ENCODE measurements around the gene MROH9.

Gene MROH9

DNA sequence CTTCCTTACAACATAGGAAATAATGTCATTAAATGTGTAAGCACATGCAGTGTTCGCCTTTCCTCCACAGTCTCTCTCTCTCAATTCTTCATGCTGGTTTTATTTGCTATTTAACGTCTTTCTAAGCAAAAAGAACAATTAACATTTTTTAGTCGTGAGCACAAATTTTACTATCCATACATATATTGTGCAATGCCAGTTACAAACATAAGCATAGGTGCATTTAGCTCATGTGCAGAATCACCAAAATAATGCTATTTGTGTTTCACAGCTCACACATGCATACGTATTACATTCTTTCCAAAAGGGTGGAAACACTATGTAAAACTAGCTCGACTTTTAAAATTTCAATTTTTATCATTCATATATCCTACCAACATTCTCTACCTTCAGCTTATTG, 52.1 kb downstream of the MROH9 start:
- TF ChIP-seq EZH2 (IDR thresholded peaks at IDR 0.05; ENCODE audit: borderline replicate concordance, low read depth, low read length, severe bottlenecking), result no peak
- TF ChIP-seq, protein P1, sequence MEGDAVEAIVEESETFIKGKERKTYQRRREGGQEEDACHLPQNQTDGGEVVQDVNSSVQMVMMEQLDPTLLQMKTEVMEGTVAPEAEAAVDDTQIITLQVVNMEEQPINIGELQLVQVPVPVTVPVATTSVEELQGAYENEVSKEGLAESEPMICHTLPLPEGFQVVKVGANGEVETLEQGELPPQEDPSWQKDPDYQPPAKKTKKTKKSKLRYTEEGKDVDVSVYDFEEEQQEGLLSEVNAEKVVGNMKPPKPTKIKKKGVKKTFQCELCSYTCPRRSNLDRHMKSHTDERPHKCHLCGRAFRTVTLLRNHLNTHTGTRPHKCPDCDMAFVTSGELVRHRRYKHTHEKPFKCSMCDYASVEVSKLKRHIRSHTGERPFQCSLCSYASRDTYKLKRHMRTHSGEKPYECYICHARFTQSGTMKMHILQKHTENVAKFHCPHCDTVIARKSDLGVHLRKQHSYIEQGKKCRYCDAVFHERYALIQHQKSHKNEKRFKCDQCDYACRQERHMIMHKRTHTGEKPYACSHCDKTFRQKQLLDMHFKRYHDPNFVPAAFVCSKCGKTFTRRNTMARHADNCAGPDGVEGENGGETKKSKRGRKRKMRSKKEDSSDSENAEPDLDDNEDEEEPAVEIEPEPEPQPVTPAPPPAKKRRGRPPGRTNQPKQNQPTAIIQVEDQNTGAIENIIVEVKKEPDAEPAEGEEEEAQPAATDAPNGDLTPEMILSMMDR (IDR thresholded peaks at IDR 0.05; ENCODE audit: borderline replicate concordance, extremely low read depth, low read length, poor library complexity, severe bottlenecking), result no peak
- Histone ChIP-seq H3K9ac (ENCODE audit: low read depth, low read length) (no peak overlapping the region), H3K79me2 (ENCODE audit: insufficient read depth, low read length) (no peaks in the 10 kb centered on the region), H3K27ac (ENCODE audit: low read length) (no peak overlapping the region), H4K20me1 (ENCODE audit: insufficient read depth, low read length) (no peaks in the 10 kb centered on the region), H2AFZ (ENCODE audit: low read depth, low read length) (no peak overlapping the region), H3K4me2 (ENCODE audit: insufficient read depth, low read length) (no peak overlapping the region), H3K4me1 (ENCODE audit: insufficient read depth, low read length) (no peaks in the 10 kb centered on the region), H3K4me3 (ENCODE audit: low read depth in 1 of 2, low read length in 2 of 2) (no peak overlapping the region), H3K27me3 (ENCODE audit: insufficient read depth, low read length, poor library complexity) (no peaks in the 10 kb centered on the region), H3K36me3 (ENCODE audit: insufficient read depth, low read length) (no peaks in the 10 kb centered on the region), H3K9me3 (ENCODE audit: insufficient read depth, low read length, severe bottlenecking) (no peaks in the 10 kb centered on the region)
- ATAC-seq (ENCODE audit: insufficient read depth, low read depth) (no peak), DNase-seq (no peak)

DNA sequence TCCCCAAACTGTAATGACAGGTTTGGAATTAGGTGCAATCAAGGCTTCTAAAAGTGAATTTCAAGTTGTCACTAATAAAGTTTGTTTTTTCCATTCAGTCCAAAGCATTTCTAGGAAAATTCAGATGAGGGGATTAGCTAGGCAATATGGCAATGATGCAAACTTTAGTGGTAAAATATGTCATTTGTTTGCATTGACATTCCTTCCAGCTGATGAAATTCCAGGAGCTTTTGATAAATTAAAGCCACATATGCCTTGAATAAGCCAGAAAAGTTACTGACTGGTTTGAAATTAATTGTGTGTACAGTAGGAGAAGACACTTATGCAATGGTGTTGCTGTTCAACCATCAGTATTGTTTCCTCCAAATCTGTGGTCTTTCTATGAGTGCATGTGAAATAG, 57.8 kb downstream of the MROH9 start:
- TF ChIP-seq EZH2 (IDR thresholded peaks at IDR 0.05; ENCODE audit: borderline replicate concordance, low read depth, low read length, severe bottlenecking), result no peak
- TF ChIP-seq, protein P1 (IDR thresholded peaks at IDR 0.05; ENCODE audit: borderline replicate concordance, extremely low read depth, low read length, poor library complexity, severe bottlenecking), result no peak
- Histone ChIP-seq H3K9ac (ENCODE audit: low read depth, low read length) (no peak overlapping the region), H3K27ac (ENCODE audit: low read length) (no peak overlapping the region), H3K36me3 (ENCODE audit: insufficient read depth, low read length) (no peaks in the 10 kb centered on the region), H4K20me1 (ENCODE audit: insufficient read depth, low read length) (no peaks in the 10 kb centered on the region), H3K4me1 (ENCODE audit: insufficient read depth, low read length) (no peaks in the 10 kb centered on the region), H3K9me3 (ENCODE audit: insufficient read depth, low read length, severe bottlenecking) (no peaks in the 10 kb centered on the region), H3K79me2 (ENCODE audit: insufficient read depth, low read length) (no peaks in the 10 kb centered on the region), H3K27me3 (ENCODE audit: insufficient read depth, low read length, poor library complexity) (peaks cover 7% of the 10 kb centered on the region), H3K4me2 (ENCODE audit: insufficient read depth, low read length) (no peak overlapping the region), H2AFZ (ENCODE audit: low read depth, low read length) (no peak overlapping the region), H3K4me3 (ENCODE audit: low read depth in 1 of 2, low read length in 2 of 2) (no peak overlapping the region)
- DNase-seq (no peak), ATAC-seq (ENCODE audit: insufficient read depth, low read depth) (no peak)

DNA sequence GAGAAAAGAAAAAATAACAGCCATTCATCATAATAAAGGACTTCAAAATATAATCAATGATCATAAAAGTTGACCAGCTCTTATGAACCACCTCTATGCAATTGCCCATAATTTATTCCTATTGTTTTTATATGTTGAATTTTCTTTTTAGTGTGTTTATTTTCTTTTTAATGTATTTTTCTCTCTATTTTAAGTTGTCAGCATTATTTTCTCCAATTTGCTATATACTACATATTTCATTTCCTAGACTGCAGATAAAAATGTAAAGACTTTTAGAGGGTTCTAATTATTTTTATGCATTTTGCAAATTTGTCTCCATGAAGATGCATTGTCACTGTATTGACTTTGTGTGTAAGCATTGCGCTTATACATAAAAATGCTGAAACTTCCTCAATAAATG, 58.4 kb downstream of the MROH9 start:
- no peaks in the 10 kb centered on the region for H3K9me3 ChIP-seq (ENCODE audit: insufficient read depth, low read length, severe bottlenecking)
- H3K79me2 ChIP-seq (ENCODE audit: insufficient read depth, low read length), result no peaks in the 10 kb centered on the region
- H3K4me3 ChIP-seq (ENCODE audit: low read depth in 1 of 2, low read length in 2 of 2), result no peak overlapping the region
- H3K4me2 ChIP-seq (ENCODE audit: insufficient read depth, low read length), result no peak overlapping the region
- no peaks in the 10 kb centered on the region for H3K4me1 ChIP-seq (ENCODE audit: insufficient read depth, low read length)
- no peak for ATAC-seq (ENCODE audit: insufficient read depth, low read depth)
- H3K36me3 ChIP-seq (ENCODE audit: insufficient read depth, low read length), result no peaks in the 10 kb centered on the region
- H2AFZ ChIP-seq (ENCODE audit: low read depth, low read length), result no peak overlapping the region
- H4K20me1 ChIP-seq (ENCODE audit: insufficient read depth, low read length), result no peaks in the 10 kb centered on the region
- H3K27me3 ChIP-seq (ENCODE audit: insufficient read depth, low read length, poor library complexity), result peaks cover 7% of the 10 kb centered on the region
- H3K9ac ChIP-seq (ENCODE audit: low read depth, low read length), result no peak overlapping the region
- no peak overlapping the region for H3K27ac ChIP-seq (ENCODE audit: low read length)
- TF ChIP-seq, protein P1 (IDR thresholded peaks at IDR 0.05; ENCODE audit: borderline replicate concordance, extremely low read depth, low read length, poor library complexity, severe bottlenecking), result no peak
- DNase-seq, result no peak

DNA sequence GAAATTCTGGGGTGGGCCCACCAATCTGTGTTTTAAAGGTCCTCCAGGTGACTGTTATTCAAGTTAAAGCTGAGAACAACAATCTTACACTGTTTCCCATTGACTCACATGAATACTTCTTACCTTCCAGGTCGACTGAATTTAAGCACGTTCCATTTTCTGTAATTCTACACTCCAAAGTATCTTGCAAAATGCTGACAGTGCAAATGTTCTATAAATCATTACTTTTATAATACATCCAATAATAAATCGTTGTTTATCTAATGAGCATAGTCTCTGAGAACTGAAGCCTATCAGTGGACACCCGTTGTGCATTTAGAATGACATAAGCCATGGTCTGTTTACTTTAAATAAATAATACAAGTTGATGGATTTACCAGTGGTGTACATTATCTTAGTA, 79.5 kb downstream of the MROH9 start:
- Histone ChIP-seq H4K20me1 (ENCODE audit: insufficient read depth, low read length) (no peaks in the 10 kb centered on the region), H3K9ac (ENCODE audit: low read depth, low read length) (no peak overlapping the region), H3K36me3 (ENCODE audit: insufficient read depth, low read length) (no peaks in the 10 kb centered on the region), H3K79me2 (ENCODE audit: insufficient read depth, low read length) (no peaks in the 10 kb centered on the region), H3K4me1 (ENCODE audit: insufficient read depth, low read length) (no peaks in the 10 kb centered on the region), H3K4me3 (ENCODE audit: low read depth in 1 of 2, low read length in 2 of 2) (no peak overlapping the region), H2AFZ (ENCODE audit: low read depth, low read length) (no peak overlapping the region), H3K4me2 (ENCODE audit: insufficient read depth, low read length) (no peak overlapping the region), H3K27me3 (ENCODE audit: insufficient read depth, low read length, poor library complexity) (no peaks in the 10 kb centered on the region), H3K9me3 (ENCODE audit: insufficient read depth, low read length, severe bottlenecking) (no peaks in the 10 kb centered on the region), H3K27ac (ENCODE audit: low read length) (no peak overlapping the region)
- ATAC-seq (ENCODE audit: insufficient read depth, low read depth), result no peak
- no peak for DNase-seq
- TF ChIP-seq EZH2 (IDR thresholded peaks at IDR 0.05; ENCODE audit: borderline replicate concordance, low read depth, low read length, severe bottlenecking), result no peak

Measured in DND-41 (cell line).